ENCODE results near the gene CCDC82.

CCDC82 gene

GRCh38 chr11:96358321-96358720 lies 31.4 kb downstream of the CCDC82 start:
- no peak for DNase-seq

DNA sequence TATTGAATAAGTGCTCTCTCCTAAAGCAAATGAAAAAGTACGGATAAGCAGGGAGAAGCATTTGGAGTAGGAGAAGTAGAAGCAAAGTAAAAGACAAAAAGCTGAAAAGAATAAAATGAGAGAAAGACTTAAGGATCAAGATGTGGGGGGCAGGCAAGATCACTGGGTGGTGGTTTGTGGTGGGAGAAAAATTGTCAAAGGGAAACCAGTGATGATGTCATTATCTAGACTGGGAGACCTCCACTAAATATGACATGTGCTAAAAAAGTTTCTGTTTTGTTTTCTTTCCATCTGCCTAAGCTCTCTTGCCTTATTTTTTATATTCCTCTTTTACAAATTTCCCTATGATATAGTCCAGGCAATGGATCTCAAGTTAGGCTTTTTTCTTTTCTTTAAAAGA lies 31.9 kb downstream of the CCDC82 start:
- DNase-seq = no peak

DNA sequence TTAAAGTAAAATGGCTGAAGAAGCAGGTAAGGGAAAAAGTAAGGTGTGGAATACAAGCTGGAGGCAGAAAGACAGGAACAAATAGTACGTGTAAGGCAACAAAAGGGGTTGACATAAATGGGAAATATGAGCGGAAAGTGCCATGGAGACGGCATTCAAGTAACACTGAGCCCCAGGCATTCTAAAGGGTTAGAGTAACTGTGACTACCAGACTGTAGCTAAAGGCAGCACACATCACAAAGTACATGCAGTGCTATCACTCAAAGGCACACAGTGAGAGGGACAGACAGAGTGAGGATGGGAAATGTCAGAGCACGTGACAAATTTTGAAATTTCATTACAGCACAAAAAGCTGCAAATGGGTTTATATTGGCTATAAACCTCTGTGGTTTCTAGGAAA lies 32.9 kb downstream of the CCDC82 start:
- DNase-seq = no peak

- DNase-seq = peak; percentile 85
These were observed 46.6 kb downstream of the CCDC82 start, which contains the start of gene MAML2 for GRCh38 chr11:96342961-96343711. MAML2 (minus strand) TSS chr11:96343195; CDS start chr11:96341895, 1,300 bp downstream.

- DNase-seq = no peak
These were observed 47.4 kb downstream of the CCDC82 start for GRCh38 chr11:96342014-96342960.

GRCh38 chr11:96341211-96342013 lies 48.3 kb downstream of the CCDC82 start:
- no peak for DNase-seq

DNA sequence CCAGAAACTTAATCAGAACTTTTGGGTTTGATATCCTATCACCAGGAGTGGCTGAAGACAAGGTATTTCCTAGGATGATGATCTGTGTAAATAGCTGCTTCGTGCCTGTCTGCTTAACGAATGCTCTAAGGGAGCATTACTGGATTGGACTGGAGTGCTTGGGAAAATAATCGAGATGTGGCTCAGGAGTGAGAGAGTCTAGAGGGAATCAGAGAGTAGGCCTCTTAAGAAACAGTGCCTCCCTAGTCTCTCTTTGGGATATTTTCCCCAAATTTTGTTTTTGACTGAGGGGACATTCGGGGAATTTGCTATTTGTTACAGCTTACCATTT lies 49.2 kb downstream of the CCDC82 start:
- no peak for DNase-seq

GRCh38 chr11:96339706-96340554 lies 49.8 kb downstream of the CCDC82 start:
- no peak for DNase-seq

DNA sequence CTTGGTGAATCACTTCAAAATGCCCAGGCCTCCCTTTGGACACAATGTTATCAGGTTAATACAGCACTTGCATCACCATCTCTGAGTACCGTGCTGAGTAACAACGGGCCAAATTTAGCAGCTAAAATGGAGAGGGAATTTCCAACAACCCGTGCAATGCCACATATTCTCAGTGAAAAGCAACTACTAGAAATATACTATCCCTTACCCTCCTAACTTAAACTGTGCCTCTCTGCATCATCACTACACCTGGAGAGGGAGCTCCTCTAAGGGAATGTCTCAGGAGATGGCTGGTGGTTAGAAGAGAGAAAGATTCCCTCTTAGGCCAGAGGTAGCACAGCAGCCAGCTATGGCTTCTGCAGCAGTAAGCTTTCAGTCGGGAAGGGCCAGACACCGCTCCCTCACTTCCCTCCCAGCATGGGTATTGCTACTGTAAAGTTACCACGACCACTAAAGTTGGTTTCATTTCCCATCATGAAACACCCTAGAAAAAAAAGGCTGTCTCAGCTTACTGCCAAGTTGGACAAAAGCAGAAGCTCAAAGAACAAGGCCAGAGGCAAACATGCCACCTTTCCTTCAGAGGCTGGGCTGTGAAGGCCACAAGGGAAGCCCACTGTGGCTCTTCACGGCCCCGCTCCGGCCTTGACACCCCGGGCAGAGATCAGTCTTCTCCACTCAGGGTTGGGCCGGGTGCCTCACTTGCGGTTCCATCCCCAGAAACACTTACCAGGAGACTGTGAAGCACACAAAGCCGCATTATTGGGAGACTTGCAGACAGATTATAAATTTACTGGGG lies 50.6 kb downstream of the CCDC82 start:
- peak; percentile 69 for DNase-seq

DNA sequence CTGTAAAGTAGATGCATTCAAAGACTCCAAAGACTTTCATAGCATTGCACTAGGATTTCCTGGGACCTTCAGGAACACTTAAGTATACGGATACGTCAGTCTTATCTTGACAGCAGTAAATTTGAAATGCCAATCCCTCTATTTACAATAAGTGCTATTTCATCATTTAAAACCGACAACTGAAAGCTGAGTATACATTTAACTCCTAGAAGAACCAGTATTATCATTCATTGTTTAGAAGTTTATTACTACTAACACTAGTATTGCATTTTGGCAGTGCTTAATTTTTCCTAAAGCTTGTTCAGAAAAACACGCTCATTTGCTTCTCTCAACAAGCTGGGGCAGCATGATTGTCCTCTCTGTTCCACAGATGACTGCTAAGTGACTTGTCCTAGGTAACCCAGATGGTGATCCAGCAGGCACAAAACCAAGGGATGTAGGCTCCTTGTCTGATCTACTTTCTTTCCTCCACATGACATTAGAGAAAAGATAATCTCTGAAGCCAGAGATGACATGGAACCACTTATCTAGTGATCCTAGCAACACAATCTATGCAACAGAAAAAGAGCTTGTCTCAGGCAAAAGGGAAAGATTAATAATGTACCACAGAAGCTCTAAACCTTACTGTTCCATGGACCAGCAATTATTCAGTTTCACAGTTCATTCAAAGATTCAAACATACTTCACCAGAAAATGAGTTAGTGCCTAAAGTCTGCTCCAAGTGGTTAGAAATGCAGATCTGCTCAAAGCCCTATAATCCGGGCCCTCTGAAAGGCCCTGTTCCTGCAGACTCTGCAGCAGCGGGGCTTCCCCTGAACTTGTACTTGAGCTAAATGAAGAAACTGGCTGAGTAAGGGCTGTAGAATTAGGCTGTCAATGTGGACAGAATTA lies 51.9 kb downstream of the CCDC82 start:
- DNase-seq = no peak

- no peak for DNase-seq
These were observed 54.3 kb downstream of the CCDC82 start for GRCh38 chr11:96335388-96335787.

DNA sequence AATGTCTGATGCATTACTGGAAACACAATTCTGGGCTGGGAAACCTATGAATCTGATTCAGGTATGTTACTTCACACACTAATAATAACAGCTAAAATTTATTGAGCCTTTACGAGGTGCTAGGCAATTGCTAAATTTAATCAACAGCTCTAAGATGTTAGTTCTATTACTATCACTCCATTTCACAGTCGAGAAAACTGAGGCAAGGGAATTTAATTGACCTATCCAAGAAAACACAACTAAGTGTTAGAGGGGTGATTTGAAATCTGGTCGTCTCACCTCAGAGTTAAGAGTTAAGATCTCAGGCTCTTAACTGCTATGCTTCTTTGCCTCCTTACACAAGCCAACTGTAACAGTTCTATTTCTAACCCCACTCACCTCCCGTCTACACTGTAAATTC lies 55.5 kb downstream of the CCDC82 start:
- no peak for DNase-seq

- no peak for DNase-seq
These were observed 56.5 kb downstream of the CCDC82 start for GRCh38 chr11:96333191-96333719.

GRCh38 chr11:96332126-96332771 lies 57.5 kb downstream of the CCDC82 start:
- DNase-seq = no peak

DNA sequence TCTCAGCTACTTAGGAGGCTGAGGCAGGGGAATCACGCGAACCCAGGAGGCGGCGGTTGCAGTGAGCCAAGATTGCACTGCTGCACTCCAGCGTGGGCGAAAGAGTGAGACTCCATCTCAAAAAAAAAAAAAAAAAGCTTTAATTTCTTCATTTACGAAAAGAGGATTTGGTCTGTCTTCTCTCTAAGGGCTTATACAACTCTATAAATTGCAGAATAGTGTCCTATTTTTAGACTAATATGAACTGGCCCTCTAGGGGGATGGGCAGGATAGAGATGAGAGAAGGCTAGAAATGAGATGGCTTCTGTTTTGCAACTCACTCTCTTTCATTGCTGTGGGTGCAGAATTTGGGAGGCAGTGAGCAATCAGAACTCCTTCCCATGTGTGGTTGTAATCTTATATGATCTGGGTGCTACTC lies 58.0 kb downstream of the CCDC82 start:
- DNase-seq = no peak

DNA sequence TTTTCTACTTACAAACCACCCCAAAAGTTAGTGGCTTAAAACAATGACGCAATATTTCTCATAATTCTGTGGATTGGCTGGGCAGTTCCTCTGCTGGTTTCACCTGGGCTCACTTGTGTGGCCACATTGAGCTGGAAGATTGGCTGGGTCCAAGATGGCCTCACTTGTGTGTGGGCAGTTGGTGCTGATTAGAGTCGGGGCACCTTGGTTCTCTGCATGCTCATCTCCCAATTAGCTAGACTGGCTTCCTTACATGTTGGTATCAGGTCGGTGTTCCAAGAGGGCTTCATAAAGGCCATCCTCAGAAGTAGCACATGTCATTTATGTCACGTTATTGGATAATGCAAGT lies 59.2 kb downstream of the CCDC82 start:
- no peak for DNase-seq

DNA sequence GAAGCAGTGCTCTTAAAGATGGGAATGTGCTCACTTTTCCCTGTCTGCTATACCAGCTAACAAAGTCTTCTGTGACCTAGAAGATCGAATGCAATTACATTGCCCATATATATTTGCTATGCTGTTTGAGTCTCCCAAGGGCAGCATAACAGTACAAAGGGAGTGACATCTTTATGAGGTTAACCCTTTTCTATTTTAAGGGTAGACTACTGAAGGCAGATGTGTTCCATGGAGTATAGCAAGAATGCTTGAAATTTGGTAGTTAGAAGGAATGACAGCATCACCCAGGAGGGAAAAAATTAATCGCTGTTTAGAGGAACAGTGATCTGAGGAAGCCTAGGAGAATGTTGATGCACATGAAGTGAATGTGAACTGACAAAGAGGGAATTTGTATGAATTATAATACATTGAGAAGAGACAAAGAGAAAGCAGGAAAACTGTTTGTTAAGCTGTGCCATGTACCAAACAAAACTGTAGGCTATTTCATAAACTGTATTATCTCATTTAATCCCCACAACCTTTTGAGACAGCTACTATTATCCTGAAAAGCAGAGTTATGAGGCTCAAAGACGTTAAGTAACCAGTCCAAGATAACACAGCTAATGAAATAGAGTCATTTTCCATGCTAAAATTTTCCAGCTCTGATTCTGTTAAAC lies 59.7 kb downstream of the CCDC82 start:
- DNase-seq = no peak

GRCh38 chr11:96329419-96329818 lies 60.3 kb downstream of the CCDC82 start:
- no peak for DNase-seq

DNA sequence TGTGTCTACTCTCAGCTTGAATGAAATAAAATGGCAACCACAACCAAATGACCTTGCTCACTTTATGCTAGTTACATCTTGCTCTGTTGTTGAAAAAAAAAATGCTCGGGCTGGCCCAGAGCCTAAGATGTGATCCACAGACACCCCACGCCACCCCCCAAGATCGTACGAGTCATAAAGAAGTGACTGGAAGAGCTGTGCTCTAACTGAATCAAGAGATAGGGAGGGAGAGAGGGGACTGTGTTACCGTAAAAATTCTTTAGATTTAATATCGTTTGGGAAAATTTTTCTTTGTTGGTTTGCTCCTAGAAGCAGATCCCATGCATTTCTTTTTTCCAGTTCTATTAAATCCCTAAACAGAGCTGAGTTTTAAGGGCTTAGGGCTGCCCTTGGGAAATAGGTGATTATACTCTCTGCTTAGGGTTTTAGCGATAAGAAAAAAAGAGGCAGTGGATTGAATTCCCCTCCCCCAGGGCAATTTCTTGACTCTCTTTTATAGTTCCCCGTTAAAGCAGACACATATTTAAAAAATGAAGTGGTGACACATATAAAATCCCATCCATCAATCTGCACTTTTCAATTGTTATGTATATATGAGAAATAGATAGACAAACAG lies 61.2 kb downstream of the CCDC82 start:
- DNase-seq = no peak
